HL-60 (cell line): ENCODE measurements around the gene CCNY.

Experiments used
- GABPA ChIP-seq: IDR thresholded peaks from 2 replicates; pipeline ENCODE4 v1.6.1; 2012; ENCODE audit warnings: low read depth
- POLR2AphosphoS5 ChIP-seq: IDR thresholded peaks from 2 replicates; pipeline ENCODE4 v1.6.1; 2012; ENCODE audit warnings: low read depth
- SPI1 ChIP-seq: IDR thresholded peaks from 2 replicates; pipeline ENCODE4 v1.6.1; 2012; ENCODE audit warnings: low read depth, mild to moderate bottlenecking, borderline replicate concordance
- TF ChIP-seq, protein P1 (sequence below): IDR thresholded peaks from one replicate; pipeline ENCODE4 v1.5.1; 2011; ENCODE audit warnings: low read length, control low read depth, inconsistent platforms; ENCODE audit not compliant: insufficient read depth
- TF ChIP-seq, protein P2 (sequence below): IDR thresholded peaks from 2 replicates; pipeline ENCODE4 v1.6.1; 2012; ENCODE audit warnings: low read depth; ENCODE audit not compliant: insufficient replicate concordance

DNA sequence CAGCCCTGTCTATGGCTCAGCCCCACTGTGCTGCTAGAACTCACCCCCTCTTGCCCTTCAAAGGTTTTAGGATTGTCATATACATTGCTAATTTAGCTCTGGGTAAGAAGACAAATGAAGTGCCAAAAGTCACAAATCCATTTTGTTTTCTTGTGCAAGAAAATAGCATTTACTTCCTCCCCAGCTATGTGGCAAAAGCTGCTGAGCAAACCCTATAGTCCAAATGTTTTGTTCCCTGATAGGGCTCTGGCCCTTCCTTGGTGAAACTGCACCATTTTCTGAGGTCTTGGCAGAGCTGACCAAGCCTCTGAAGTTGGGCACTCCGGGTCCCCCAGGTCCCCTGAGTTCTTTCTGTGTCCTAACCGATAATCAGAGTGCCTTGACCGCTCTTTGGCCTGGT is 184.7 kb downstream of the CCNY start:
- TF ChIP-seq, protein P1, sequence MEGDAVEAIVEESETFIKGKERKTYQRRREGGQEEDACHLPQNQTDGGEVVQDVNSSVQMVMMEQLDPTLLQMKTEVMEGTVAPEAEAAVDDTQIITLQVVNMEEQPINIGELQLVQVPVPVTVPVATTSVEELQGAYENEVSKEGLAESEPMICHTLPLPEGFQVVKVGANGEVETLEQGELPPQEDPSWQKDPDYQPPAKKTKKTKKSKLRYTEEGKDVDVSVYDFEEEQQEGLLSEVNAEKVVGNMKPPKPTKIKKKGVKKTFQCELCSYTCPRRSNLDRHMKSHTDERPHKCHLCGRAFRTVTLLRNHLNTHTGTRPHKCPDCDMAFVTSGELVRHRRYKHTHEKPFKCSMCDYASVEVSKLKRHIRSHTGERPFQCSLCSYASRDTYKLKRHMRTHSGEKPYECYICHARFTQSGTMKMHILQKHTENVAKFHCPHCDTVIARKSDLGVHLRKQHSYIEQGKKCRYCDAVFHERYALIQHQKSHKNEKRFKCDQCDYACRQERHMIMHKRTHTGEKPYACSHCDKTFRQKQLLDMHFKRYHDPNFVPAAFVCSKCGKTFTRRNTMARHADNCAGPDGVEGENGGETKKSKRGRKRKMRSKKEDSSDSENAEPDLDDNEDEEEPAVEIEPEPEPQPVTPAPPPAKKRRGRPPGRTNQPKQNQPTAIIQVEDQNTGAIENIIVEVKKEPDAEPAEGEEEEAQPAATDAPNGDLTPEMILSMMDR, result no peak
- no peak for TF ChIP-seq POLR2AphosphoS5
- TF ChIP-seq SPI1, result no peak
- no peak for TF ChIP-seq GABPA
- TF ChIP-seq, protein P2, sequence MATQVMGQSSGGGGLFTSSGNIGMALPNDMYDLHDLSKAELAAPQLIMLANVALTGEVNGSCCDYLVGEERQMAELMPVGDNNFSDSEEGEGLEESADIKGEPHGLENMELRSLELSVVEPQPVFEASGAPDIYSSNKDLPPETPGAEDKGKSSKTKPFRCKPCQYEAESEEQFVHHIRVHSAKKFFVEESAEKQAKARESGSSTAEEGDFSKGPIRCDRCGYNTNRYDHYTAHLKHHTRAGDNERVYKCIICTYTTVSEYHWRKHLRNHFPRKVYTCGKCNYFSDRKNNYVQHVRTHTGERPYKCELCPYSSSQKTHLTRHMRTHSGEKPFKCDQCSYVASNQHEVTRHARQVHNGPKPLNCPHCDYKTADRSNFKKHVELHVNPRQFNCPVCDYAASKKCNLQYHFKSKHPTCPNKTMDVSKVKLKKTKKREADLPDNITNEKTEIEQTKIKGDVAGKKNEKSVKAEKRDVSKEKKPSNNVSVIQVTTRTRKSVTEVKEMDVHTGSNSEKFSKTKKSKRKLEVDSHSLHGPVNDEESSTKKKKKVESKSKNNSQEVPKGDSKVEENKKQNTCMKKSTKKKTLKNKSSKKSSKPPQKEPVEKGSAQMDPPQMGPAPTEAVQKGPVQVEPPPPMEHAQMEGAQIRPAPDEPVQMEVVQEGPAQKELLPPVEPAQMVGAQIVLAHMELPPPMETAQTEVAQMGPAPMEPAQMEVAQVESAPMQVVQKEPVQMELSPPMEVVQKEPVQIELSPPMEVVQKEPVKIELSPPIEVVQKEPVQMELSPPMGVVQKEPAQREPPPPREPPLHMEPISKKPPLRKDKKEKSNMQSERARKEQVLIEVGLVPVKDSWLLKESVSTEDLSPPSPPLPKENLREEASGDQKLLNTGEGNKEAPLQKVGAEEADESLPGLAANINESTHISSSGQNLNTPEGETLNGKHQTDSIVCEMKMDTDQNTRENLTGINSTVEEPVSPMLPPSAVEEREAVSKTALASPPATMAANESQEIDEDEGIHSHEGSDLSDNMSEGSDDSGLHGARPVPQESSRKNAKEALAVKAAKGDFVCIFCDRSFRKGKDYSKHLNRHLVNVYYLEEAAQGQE, result no peak
